Peyer's patch (tissue), 4 donors: Measurements from ENCODE around the gene CSMD2.

Experiments used
- POLR2A ChIP-seq, 2 donors: fragments of 450-650 bp; IDR thresholded peaks; one replicate each; pipeline ENCODE4 v1.5.1; 2017; ENCODE audit warnings: antibody characterized with exemption in 2 of 2, mild to moderate bottlenecking in 2 of 2, moderate library complexity in 2 of 2
- TF ChIP-seq, protein P1 (sequence below), 6 experiments: fragments of 450-650 bp in 4 of 6; fragments of 200-600 bp in 2 of 6; sonication (generic) in 1 of 6; IDR thresholded peaks; one replicate each; pipeline ENCODE4 v1.5.1; 2017 to 2019; ENCODE audit warnings: antibody characterized with exemption in 6 of 6, mild to moderate bottlenecking in 3 of 6, moderate library complexity in 1 of 6

DNA sequence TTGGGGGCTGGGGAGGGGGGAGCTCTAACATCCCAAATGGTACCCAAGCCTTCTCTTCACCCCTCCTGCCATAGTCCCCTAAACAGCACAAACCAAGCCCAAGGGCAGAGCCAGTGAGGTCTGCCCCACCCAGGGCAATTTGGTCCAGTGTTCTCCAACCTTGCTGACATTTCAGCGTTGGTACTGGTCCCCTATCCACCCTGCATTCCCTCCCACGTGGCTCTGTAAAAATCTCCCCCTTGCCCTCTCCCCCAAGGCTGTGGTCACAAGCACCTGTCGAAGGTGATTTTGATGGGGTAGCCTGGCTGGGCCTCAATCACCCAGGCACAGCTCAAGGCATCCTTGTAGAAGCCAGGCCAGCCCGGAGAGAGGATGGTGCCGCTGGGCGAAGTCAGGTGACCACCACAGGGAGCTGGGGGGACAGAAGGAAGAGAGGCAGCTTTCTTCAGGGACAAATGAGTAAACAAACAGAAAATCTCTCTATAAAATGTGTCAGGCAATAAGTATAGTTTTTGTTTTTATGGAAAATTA is 438.7 kb downstream of the CSMD2 start:
- TF ChIP-seq POLR2A (IDR thresholded peaks at IDR 0.05): no peak
- TF ChIP-seq, protein P1, sequence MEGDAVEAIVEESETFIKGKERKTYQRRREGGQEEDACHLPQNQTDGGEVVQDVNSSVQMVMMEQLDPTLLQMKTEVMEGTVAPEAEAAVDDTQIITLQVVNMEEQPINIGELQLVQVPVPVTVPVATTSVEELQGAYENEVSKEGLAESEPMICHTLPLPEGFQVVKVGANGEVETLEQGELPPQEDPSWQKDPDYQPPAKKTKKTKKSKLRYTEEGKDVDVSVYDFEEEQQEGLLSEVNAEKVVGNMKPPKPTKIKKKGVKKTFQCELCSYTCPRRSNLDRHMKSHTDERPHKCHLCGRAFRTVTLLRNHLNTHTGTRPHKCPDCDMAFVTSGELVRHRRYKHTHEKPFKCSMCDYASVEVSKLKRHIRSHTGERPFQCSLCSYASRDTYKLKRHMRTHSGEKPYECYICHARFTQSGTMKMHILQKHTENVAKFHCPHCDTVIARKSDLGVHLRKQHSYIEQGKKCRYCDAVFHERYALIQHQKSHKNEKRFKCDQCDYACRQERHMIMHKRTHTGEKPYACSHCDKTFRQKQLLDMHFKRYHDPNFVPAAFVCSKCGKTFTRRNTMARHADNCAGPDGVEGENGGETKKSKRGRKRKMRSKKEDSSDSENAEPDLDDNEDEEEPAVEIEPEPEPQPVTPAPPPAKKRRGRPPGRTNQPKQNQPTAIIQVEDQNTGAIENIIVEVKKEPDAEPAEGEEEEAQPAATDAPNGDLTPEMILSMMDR (IDR thresholded peaks at IDR 0.05): no peak
